ENCODE measurements around the gene TMEM97.

TMEM97 gene

GRCh38 chr17:28326114-28326513, 7.1 kb downstream of the TMEM97 start:
- TF ChIP-seq ZNF558 (tag by site-specific recombination; IDR thresholded peaks at IDR 0.05) (no peak), ZNF391 (tag by site-specific recombination; IDR thresholded peaks at IDR 0.05; ENCODE audit: borderline replicate concordance, low read depth) (no peak), KLF8 (tag by site-specific recombination; IDR thresholded peaks at IDR 0.05) (no peak), ZNF585B (tag by site-specific recombination; IDR thresholded peaks at IDR 0.05) (no peak), AEBP2 (tag by site-specific recombination; IDR thresholded peaks at IDR 0.05; ENCODE audit: borderline replicate concordance) (no peak), ZNF596 (tag by site-specific recombination; IDR thresholded peaks at IDR 0.05) (no peak), ZNF16 (tag by site-specific recombination; IDR thresholded peaks at IDR 0.05; ENCODE audit: low read depth) (no peak), ZBTB1 (tag by site-specific recombination; IDR thresholded peaks at IDR 0.05) (no peak), PRDM10 (tag by site-specific recombination; IDR thresholded peaks at IDR 0.05) (no peak), ZNF548 (tag by site-specific recombination; IDR thresholded peaks at IDR 0.05) (no peak), ZNF366 (tag by site-specific recombination; conservative IDR thresholded peaks at IDR 0.05) (no peak), SP7 (tag by site-specific recombination; IDR thresholded peaks at IDR 0.05) (no peak), ZNF26 (tag by site-specific recombination; IDR thresholded peaks at IDR 0.05) (no peak), ZNF830 (tag by site-specific recombination; IDR thresholded peaks at IDR 0.05; ENCODE audit: low read depth) (no peak), ZNF324 (tag by site-specific recombination; IDR thresholded peaks at IDR 0.05) (no peak), ZNF624 (tag by site-specific recombination; IDR thresholded peaks at IDR 0.05) (no peak)
- TF ChIP-seq, protein P1, sequence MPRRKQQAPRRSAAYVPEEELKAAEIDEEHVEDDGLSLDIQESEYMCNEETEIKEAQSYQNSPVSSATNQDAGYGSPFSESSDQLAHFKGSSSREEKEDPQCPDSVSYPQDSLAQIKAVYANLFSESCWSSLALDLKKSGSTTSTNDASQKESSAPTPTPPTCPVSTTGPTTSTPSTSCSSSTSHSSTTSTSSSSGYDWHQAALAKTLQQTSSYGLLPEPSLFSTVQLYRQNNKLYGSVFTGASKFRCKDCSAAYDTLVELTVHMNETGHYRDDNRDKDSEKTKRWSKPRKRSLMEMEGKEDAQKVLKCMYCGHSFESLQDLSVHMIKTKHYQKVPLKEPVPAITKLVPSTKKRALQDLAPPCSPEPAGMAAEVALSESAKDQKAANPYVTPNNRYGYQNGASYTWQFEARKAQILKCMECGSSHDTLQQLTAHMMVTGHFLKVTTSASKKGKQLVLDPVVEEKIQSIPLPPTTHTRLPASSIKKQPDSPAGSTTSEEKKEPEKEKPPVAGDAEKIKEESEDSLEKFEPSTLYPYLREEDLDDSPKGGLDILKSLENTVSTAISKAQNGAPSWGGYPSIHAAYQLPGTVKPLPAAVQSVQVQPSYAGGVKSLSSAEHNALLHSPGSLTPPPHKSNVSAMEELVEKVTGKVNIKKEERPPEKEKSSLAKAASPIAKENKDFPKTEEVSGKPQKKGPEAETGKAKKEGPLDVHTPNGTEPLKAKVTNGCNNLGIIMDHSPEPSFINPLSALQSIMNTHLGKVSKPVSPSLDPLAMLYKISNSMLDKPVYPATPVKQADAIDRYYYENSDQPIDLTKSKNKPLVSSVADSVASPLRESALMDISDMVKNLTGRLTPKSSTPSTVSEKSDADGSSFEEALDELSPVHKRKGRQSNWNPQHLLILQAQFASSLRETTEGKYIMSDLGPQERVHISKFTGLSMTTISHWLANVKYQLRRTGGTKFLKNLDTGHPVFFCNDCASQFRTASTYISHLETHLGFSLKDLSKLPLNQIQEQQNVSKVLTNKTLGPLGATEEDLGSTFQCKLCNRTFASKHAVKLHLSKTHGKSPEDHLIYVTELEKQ (tag by site-specific recombination; IDR thresholded peaks at IDR 0.05; ENCODE audit: borderline replicate concordance) = no peak
- TF ChIP-seq, protein P2, sequence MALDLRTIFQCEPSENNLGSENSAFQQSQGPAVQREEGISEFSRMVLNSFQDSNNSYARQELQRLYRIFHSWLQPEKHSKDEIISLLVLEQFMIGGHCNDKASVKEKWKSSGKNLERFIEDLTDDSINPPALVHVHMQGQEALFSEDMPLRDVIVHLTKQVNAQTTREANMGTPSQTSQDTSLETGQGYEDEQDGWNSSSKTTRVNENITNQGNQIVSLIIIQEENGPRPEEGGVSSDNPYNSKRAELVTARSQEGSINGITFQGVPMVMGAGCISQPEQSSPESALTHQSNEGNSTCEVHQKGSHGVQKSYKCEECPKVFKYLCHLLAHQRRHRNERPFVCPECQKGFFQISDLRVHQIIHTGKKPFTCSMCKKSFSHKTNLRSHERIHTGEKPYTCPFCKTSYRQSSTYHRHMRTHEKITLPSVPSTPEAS (tag by site-specific recombination; IDR thresholded peaks at IDR 0.05) = no peak
- POLR2A ChIA-PET = interaction anchor here (0.7 to 2.5 kb wide), 2 partner anchors 9 to 44 kb away, joined by 3 to 17 read pairs; partner anchors contain the start of genes IFT20 and TNFAIP1

More at GRCh38 chr17:28326114-28326513, 7.1 kb downstream of the TMEM97 start:
- CTCF ChIA-PET = interaction anchor here (0.6 to 1.7 kb wide), 6 partner anchors 9 to 906 kb away, joined by 3 to 8 read pairs (median 3); partner anchors contain the start of genes IFT20 and TNFAIP1
- no peak overlapping the region for H3K27ac ChIP-seq (ENCODE audit: extremely low read depth, low read depth, low read length)
- no peaks in the 10 kb centered on the region for H3K9me3 ChIP-seq (ENCODE audit: control insufficient read depth, insufficient read depth, low read depth, low read length)
- H3K4me1 ChIP-seq (ENCODE audit: control insufficient read depth, insufficient read depth, low read length) = peaks cover 9% of the 10 kb centered on the region; the same call in 1 of the 2 replicates
- no peak overlapping the region for H3K4me3 ChIP-seq (ENCODE audit: low read depth, low read length)
- peaks cover 41 to 60% of the 10 kb centered on the region in 2 experiments for H3K36me3 ChIP-seq (ENCODE audit: control insufficient read depth in 2 of 2, insufficient read depth in 1 of 2, low read length in 2 of 2)
